Coronary artery (tissue), 2 donors: ENCODE data around the gene MAPK7.

Experiments
- DNase-seq: peaks from one replicate; pipeline ENCODE4 v3.0.0-alpha.2; 2017; ENCODE audit warnings: low spot score
- H3K27ac ChIP-seq, 2 donors: fragments of 200-600 bp; sonication (generic); one replicate each; pipeline ENCODE4 v1.5.1; 2016 to 2019
- H3K4me3 ChIP-seq: fragments of 200-600 bp; sonication (generic); 2 replicates; pipeline ENCODE4 v1.5.1; 2016; ENCODE audit warnings: mild to moderate bottlenecking, moderate library complexity
- TF ChIP-seq, protein P1 (sequence below): fragments of 200-600 bp; sonication (generic); IDR thresholded peaks from one replicate; pipeline ENCODE4 v1.5.1; 2019; ENCODE audit warnings: antibody characterized with exemption

MAPK7 gene

GRCh38 chr17:19399750-19400450 is 21.6 kb downstream of the MAPK7 start:
- TF ChIP-seq, protein P1, sequence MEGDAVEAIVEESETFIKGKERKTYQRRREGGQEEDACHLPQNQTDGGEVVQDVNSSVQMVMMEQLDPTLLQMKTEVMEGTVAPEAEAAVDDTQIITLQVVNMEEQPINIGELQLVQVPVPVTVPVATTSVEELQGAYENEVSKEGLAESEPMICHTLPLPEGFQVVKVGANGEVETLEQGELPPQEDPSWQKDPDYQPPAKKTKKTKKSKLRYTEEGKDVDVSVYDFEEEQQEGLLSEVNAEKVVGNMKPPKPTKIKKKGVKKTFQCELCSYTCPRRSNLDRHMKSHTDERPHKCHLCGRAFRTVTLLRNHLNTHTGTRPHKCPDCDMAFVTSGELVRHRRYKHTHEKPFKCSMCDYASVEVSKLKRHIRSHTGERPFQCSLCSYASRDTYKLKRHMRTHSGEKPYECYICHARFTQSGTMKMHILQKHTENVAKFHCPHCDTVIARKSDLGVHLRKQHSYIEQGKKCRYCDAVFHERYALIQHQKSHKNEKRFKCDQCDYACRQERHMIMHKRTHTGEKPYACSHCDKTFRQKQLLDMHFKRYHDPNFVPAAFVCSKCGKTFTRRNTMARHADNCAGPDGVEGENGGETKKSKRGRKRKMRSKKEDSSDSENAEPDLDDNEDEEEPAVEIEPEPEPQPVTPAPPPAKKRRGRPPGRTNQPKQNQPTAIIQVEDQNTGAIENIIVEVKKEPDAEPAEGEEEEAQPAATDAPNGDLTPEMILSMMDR = no peak
- H3K27ac ChIP-seq = peak overlapping the region in 1 of 2 donors; percentile 48
- no peak overlapping the region for H3K4me3 ChIP-seq
- DNase-seq = peak; percentile 73

- TF ChIP-seq, protein P1 = no peak
- no peak overlapping the region for H3K4me3 ChIP-seq
- DNase-seq = peak; percentile 70
- H3K27ac ChIP-seq = no peak overlapping the region
These were observed 23.2 kb downstream of the MAPK7 start for GRCh38 chr17:19401321-19402010.

- DNase-seq = no peak
- TF ChIP-seq, protein P1 = no peak
- Histone ChIP-seq H3K27ac (no peak overlapping the region), H3K4me3 (no peak overlapping the region)
These were observed 23.9 kb downstream of the MAPK7 start for GRCh38 chr17:19402171-19402570.

DNA sequence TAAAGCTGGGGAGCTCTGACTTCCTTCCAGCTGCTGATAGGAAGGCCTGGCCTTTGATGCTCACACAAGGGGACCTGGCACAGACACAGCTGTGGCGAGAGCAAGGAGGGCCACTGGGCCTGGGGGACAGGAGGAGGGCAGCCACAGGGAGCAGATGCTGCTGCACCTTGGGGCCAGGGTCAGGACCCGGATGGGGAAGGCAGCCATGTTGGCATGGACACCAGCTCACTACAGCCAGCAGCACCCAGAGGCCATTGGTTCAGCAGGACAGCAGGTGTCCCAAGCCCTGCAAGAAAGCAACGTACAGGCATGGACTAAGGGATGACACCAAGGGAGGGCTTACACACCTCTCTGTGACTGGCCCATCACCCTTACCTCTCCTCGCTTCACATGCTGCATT is 24.7 kb downstream of the MAPK7 start:
- TF ChIP-seq, protein P1 = no peak
- no peak for DNase-seq
- no peak overlapping the region for H3K27ac ChIP-seq
- H3K4me3 ChIP-seq = no peak overlapping the region

DNA sequence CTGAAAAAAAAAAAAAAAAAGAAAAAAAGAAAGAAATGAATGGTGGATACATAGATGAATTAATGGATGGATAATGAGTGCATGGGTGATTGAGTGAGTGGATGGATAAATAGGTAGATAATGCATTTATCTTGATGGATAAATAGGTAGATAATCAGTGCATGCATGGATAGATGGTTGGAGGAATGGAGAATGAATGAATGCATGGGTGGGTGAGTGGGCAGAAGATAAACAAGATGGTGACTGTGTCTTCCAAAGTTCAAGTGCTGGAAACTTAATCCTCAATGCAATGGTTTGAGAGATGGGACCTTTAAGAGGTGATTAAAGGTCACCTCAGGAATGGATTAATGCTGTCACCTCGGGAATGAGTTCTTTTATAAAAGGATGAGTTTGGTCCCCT is 26.0 kb downstream of the MAPK7 start:
- Histone ChIP-seq H3K27ac (no peak overlapping the region), H3K4me3 (no peak overlapping the region)
- no peak for DNase-seq
- TF ChIP-seq, protein P1 = no peak

- no peak overlapping the region for H3K4me3 ChIP-seq
- DNase-seq = no peak
- H3K27ac ChIP-seq = no peak overlapping the region
- TF ChIP-seq, protein P1 = no peak
These were observed 26.8 kb downstream of the MAPK7 start for GRCh38 chr17:19405114-19405513.
